K562 (cell line): ENCODE measurements around the gene MEPE. TPM values are rescaled to one million over a fixed set of nuclear protein-coding genes. Genes with fewer than 3 reads are reported as not detected.

Experiments
- ATAC-seq: fragments of 200-7000 bp; cut with Tn5 transposase; 3 replicates; pipeline ENCODE4 v1.9.1; 2020; ENCODE audit warnings: moderate library complexity
- BruUV-seq: library from RNA; stranded (reverse); fragments of 400-500 nt; replicated peaks from 2 replicates; lab custom pipeline; 2021; lab: Mats Ljungman, UMichigan
- CTCF ChIA-PET: fragments of 300-600 bp; formaldehyde crosslinking; extraction: SDS; loops from one replicate; lab custom pipeline; 2021; ENCODE audit warnings: low intra/inter-chr PET ratio; lab: Yijun Ruan, JAX
- POLR2A ChIA-PET: fragments of 300-600, 350-650 bp; sonication (Branson Sonifier 250); formaldehyde crosslinking; extraction: SDS; loops from one replicate; lab custom pipeline; 2021; ENCODE audit warnings: antibody characterized with exemption, inconsistent platforms; lab: Yijun Ruan, JAX
- DNase-seq, 4 experiments: peaks; one replicate each; pipeline versions ENCODE4 v3.0.0 to v3.0.0-alpha.2; 2011 to 2018; ENCODE audit warnings: low spot score in 3 of 4, mixed read lengths in 3 of 4; ENCODE audit errors: extremely low read depth in 1 of 4
- FAIRE-seq: peaks from 2 replicates; lab custom pipeline; 2011; peaks lifted over from hg19 to GRCh38; lab: Jason Lieb, UNC
- H2AFZ ChIP-seq: 2 replicates; pipeline ENCODE4 v1.6.0; 2011; ENCODE audit warnings: low read depth, low read length, control low read depth, inconsistent platforms
- H3K27ac ChIP-seq: fragments of 200-600 bp; 3 replicates; pipeline ENCODE4 v1.8.0; 2011; ENCODE audit warnings: low read depth, mild to moderate bottlenecking, control low read depth, inconsistent platforms, low read length, moderate library complexity, mixed read lengths; ENCODE audit errors: extremely low read depth
- H3K27me3 ChIP-seq, 2 experiments: fragments of 300-600 bp in 1 of 2; 2 replicates in 1 of 2; 3 replicates in 1 of 2; pipeline versions ENCODE4 v1.6.0 to v1.8.0; 2011; ENCODE audit warnings: inconsistent platforms in 2 of 2, low read length in 2 of 2, mild to moderate bottlenecking in 1 of 2, mixed read lengths in 1 of 2, moderate library complexity in 1 of 2; ENCODE audit not compliant: control insufficient read depth in 2 of 2, insufficient read depth in 2 of 2
- H3K36me3 ChIP-seq: fragments of 300-600 bp; 3 replicates; pipeline ENCODE4 v1.8.0; 2011; ENCODE audit warnings: mild to moderate bottlenecking, low read length, inconsistent platforms; ENCODE audit not compliant: control insufficient read depth, insufficient read depth
- H3K4me1 ChIP-seq, 2 experiments: fragments of 200-600 bp in 1 of 2; replicated peaks in 1 of 2; 2 replicates in 1 of 2; 3 replicates in 1 of 2; pipeline versions ENCODE4 v1.5.1 to v1.8.0; 2011; ENCODE audit warnings: inconsistent platforms in 2 of 2, low read length in 2 of 2, mild to moderate bottlenecking in 1 of 2, mixed read lengths in 1 of 2, moderate library complexity in 1 of 2; ENCODE audit not compliant: control insufficient read depth in 2 of 2, insufficient read depth in 2 of 2
- H3K4me2 ChIP-seq: 2 replicates; pipeline ENCODE4 v1.6.1; 2011; ENCODE audit warnings: low read length, control low read depth, inconsistent platforms, mixed read lengths; ENCODE audit not compliant: insufficient read depth
- H3K4me3 ChIP-seq: fragments of 200-600 bp; sonication (generic), shearing (Covaris generic); 2 replicates; pipeline ENCODE4 v1.5.1; 2016; ENCODE audit warnings: control low read depth, inconsistent platforms
- H3K79me2 ChIP-seq: fragments of 200-600 bp; 3 replicates; pipeline ENCODE4 v1.8.0; 2011; ENCODE audit warnings: low read length, inconsistent platforms; ENCODE audit not compliant: control insufficient read depth, insufficient read depth
- H3K9ac ChIP-seq, 2 experiments: 2 replicates each; pipeline versions ENCODE4 v1.6.0 to v1.6.1; 2011; ENCODE audit warnings: low read depth in 2 of 2, low read length in 2 of 2, control low read depth in 1 of 2, inconsistent platforms in 1 of 2, mild to moderate bottlenecking in 1 of 2, mixed read lengths in 1 of 2; ENCODE audit not compliant: insufficient read depth in 1 of 2
- H3K9me1 ChIP-seq: one replicate; pipeline ENCODE4 v1.6.0; 2011; ENCODE audit warnings: inconsistent platforms, mild to moderate bottlenecking, low read length, moderate library complexity; ENCODE audit not compliant: control insufficient read depth, insufficient read depth
- H3K9me3 ChIP-seq: replicated peaks from 2 replicates; pipeline ENCODE4 v1.5.1; 2011; ENCODE audit warnings: low read depth, low read length, inconsistent platforms; ENCODE audit not compliant: control insufficient read depth, insufficient read depth
- H4K20me1 ChIP-seq: replicated peaks from 2 replicates; pipeline ENCODE4 v1.6.1; 2011; ENCODE audit warnings: low read length, inconsistent platforms, mixed read lengths; ENCODE audit not compliant: control insufficient read depth, insufficient read depth
- CBFA2T2 ChIP-seq: fragments of 450-650 bp; conservative IDR thresholded peaks from 2 replicates; pipeline ENCODE4 v1.6.1; 2017; ENCODE audit warnings: mild to moderate bottlenecking
- CBX1 ChIP-seq: sonication (generic); IDR thresholded peaks from 2 replicates; pipeline ENCODE4 v1.6.1; 2016; ENCODE audit warnings: antibody characterized with exemption, low read depth, mild to moderate bottlenecking
- EP400 ChIP-seq: fragments of 450-650 bp; IDR thresholded peaks from 2 replicates; pipeline ENCODE4 v1.6.1; 2017; ENCODE audit warnings: antibody characterized with exemption, mild to moderate bottlenecking, moderate library complexity
- GTF2E2 ChIP-seq: fragments of 200-800 bp; sonication (Bioruptor generic); IDR thresholded peaks from 2 replicates; pipeline ENCODE4 v1.6.1; 2016; ENCODE audit warnings: missing genetic modification characterization, missing compliant biosample characterization
- KLF13 ChIP-seq: fragments of 450-650 bp; IDR thresholded peaks from 2 replicates; pipeline ENCODE4 v1.6.1; 2016; ENCODE audit warnings: missing genetic modification characterization, low read depth, mild to moderate bottlenecking, missing compliant biosample characterization, moderate library complexity, borderline replicate concordance
- MAFG ChIP-seq: fragments of 450-650 bp; conservative IDR thresholded peaks from 2 replicates; pipeline ENCODE4 v1.6.1; 2016; ENCODE audit warnings: missing genetic modification characterization, missing compliant biosample characterization
- MAFK ChIP-seq: IDR thresholded peaks from 2 replicates; pipeline ENCODE4 v1.6.1; 2011; ENCODE audit warnings: low read length, improper control_type of control experiment
- NCOA2 ChIP-seq, 2 experiments: fragments of 450-650 bp; IDR thresholded peaks; 2 replicates each; pipeline ENCODE4 v1.6.1; 2018; ENCODE audit warnings: mild to moderate bottlenecking in 2 of 2, moderate library complexity in 1 of 2; ENCODE audit not compliant: partially characterized antibody in 2 of 2
- SAFB2 ChIP-seq: fragments of 200-400 bp; formaldehyde crosslinking; IDR thresholded peaks from 2 replicates; pipeline ENCODE4 v1.6.1; 2018; ENCODE audit warnings: borderline replicate concordance, low read length, low read depth, moderate library complexity; ENCODE audit not compliant: severe bottlenecking
- SMARCA4 ChIP-seq: fragments of 450-650 bp; IDR thresholded peaks from 2 replicates; pipeline ENCODE4 v1.6.1; 2016
- TEAD1 ChIP-seq, 2 experiments: fragments of 450-650 bp in 1 of 2; sonication (generic) in 1 of 2; formaldehyde crosslinking; IDR thresholded peaks; 2 replicates each; pipeline versions ENCODE4 v1.4.0 to v1.8.0; 2020 to 2022; ENCODE audit warnings: mild to moderate bottlenecking in 2 of 2, missing genetic modification reagents in 1 of 2
- ZFP30 ChIP-seq: fragments of 250-450 bp; sonication (Bioruptor Pico); IDR thresholded peaks from 2 replicates; pipeline ENCODE4 v1.8.0; 2022; ENCODE audit warnings: moderate library complexity, mild to moderate bottlenecking, inconsistent platforms, borderline replicate concordance
- ZNF3 ChIP-seq: fragments of 250-450 bp; sonication (Bioruptor Pico); IDR thresholded peaks from 2 replicates; pipeline ENCODE4 v1.5.0; 2021; ENCODE audit warnings: mild to moderate bottlenecking, moderate library complexity
- ZNF589 ChIP-seq: fragments of 200-800 bp; sonication (Bioruptor generic); IDR thresholded peaks from 2 replicates; pipeline ENCODE4 v1.6.1; 2016; ENCODE audit warnings: low read depth, missing genetic modification characterization, missing compliant biosample characterization
- ZNF668 ChIP-seq: fragments of 250-450 bp; sonication (Bioruptor Pico); IDR thresholded peaks from 2 replicates; pipeline ENCODE4 v1.8.0; 2022; ENCODE audit warnings: mild to moderate bottlenecking, inconsistent platforms
- WGBS: fragments of 100-300 bp; shearing (Covaris generic); methylation state at CpG from one replicate; pipeline ENCODE4 v1.1.6; 2016; ENCODE audit warnings: low coverage, mixed read lengths; ENCODE audit not compliant: insufficient coverage; ENCODE audit errors: missing lambda C conversion rate; 5-methylcytosine and 5-hydroxymethylcytosine counted together
- in situ Hi-C: fragments of 300-500 bp; cut with MboI; formaldehyde crosslinking; loops from 4 replicates; pipeline ENCODE4 v1.15.0; 2018; ENCODE audit warnings: inconsistent platforms, mixed read lengths
- intact Hi-C: fragments of 100-400 bp; cut with micrococcal nuclease; formaldehyde crosslinking; loops from 2 replicates; pipeline ENCODE4 v1.14.2; 2022
- polyA plus RNA-seq, 8 experiments: library from polyadenylated mRNA; depleted of rRNA in 4 of 8; stranded (reverse) in 5 of 8; unstranded in 3 of 8; fragments of >200 nt; fragmentation: Nextera tagmentation in 2 of 8; fragmentation: Illumina TruSeq in 1 of 8; extraction: Ambion mirVana in 2 of 8; extraction: Trizol in 1 of 8; gene quantifications; 2 replicates each; pipeline versions ENCODE4 v1.2.1 to v1.2.3, GENCODE V29; 2011 to 2014; ENCODE audit warnings: inconsistent platforms in 1 of 8, missing spikeins in 1 of 8
- total RNA-seq, 7 experiments: library from RNA; depleted of rRNA in 6 of 7; stranded (reverse); fragments of >200 nt in 6 of 7; fragmentation: Illumina TruSeq in 2 of 7; extraction: Trizol in 2 of 7; gene quantifications; 2 replicates each; pipeline versions ENCODE4 v1.2.1 to v1.2.3, GENCODE V29; 2011 to 2021; ENCODE audit warnings: low replicate concordance in 1 of 7
- TF ChIP-seq, protein P1 (sequence below): sonication (generic); formaldehyde crosslinking; IDR thresholded peaks from 2 replicates; pipeline ENCODE4 v1.8.1; 2023; ENCODE audit warnings: mild to moderate bottlenecking, missing genetic modification reagents
- TF ChIP-seq, protein P2 (sequence below), 2 experiments: IDR thresholded peaks; 2 replicates each; pipeline ENCODE4 v1.6.1; 2011; ENCODE audit warnings: borderline replicate concordance in 1 of 2, control low read depth in 1 of 2, low read depth in 1 of 2, low read length in 1 of 2, mild to moderate bottlenecking in 1 of 2, mixed read lengths in 1 of 2, moderate library complexity in 1 of 2; ENCODE audit not compliant: insufficient read depth in 1 of 2, insufficient read length in 1 of 2, poor library complexity in 1 of 2, severe bottlenecking in 1 of 2; ENCODE audit errors: extremely low read depth in 1 of 2
- TF ChIP-seq, protein P3 (sequence below): fragments of 450-650 bp; formaldehyde crosslinking; IDR thresholded peaks from 2 replicates; pipeline ENCODE4 v1.4.0; 2020; ENCODE audit warnings: mild to moderate bottlenecking, moderate library complexity

MEPE gene
- total and polyA plus RNA-seq, 9 of the 15 experiments (the other 6 are each of a cell fraction or from before 2014, with no cell fraction given): not detected

DNA sequence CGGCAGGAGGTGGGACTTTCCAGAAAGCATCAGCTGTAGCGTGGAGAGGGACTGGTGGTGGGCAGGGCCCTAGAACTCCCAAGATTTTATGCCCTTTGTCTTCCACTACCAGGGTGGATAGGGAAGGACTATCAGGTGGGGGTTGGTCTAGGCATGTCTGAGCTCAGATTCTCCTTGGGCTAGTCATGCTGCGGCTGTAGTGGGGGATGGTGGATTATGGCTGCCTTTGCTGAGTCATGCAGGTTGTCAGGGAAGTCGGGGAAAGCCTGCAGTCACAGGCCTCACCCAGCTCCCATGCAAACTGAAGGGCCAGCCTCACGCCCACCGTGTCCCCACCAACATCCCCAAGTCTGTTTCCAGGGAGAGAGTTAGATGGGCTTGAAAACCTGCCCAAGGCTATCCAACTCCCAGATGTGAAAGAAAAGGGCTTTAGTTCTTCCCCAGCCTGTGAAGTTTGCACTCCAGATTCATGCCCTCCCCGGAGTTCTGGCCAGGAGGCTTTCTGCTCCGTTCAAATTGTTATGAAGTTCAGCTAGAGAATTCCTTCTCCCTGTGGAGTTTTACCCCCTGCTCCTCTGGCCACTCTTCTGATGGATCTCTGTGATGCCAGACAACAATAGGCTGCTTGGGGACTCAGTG lies 13.4 kb upstream of the MEPE start:
- CTCF ChIA-PET: no interaction called here
- Histone ChIP-seq H3K4me2 (peak overlapping the region; percentile 38; the same call in 1 of the 2 replicates), H3K27ac (peak overlapping the region; percentile 62; the same call in 2 of the 3 replicates), H4K20me1 (no peaks in the 10 kb centered on the region), H3K79me2 (no peaks in the 10 kb centered on the region), H3K9me1 (no peaks in the 10 kb centered on the region), H2AFZ (peak overlapping the region; percentile 95), H3K9me3 (no peaks in the 10 kb centered on the region), H3K36me3 (no peaks in the 10 kb centered on the region), H3K4me3 (no peak overlapping the region), H3K9ac (no peak overlapping the region; a peak in 1 of 4 replicates), H3K27me3 (no peaks in the 10 kb centered on the region), H3K4me1 (peaks cover 0 to 14% of the 10 kb centered on the region in 2 experiments; a peak in 4 of 5 replicates)
- FAIRE-seq: no peak
- in situ Hi-C loops: no loop called here
- peak; percentile 92 for ATAC-seq
- POLR2A ChIA-PET: interaction anchor here (0.6 kb wide), 2 partner anchors 23 to 190 kb away, joined by 3 read pairs; no protein-coding TSS in a partner anchor
- no TSS peak for BruUV-seq
- 13% methylated on average over 8 of the region's 8 CpGs for WGBS
- peak; percentile 10 to 54 (median 24) for DNase-seq
- intact Hi-C loops: no loop called here
- TF ChIP-seq ZNF589 (CRISPR knock-in tag) (no peak), KLF13 (tag) (no peak), CBFA2T2 (no peak), SMARCA4 (peak; percentile 35; the same call in 1 of the 2 replicates), GTF2E2 (tag) (no peak), TEAD1 (CRISPR knock-in tag; IDR thresholded peaks at IDR 0.05) (0 out of 4 replicates have a peak, but pooled peaks of 1 of the 2 experiments have one; percentile 24), ZNF3 (CRISPR knock-in tag) (no peak), SAFB2 (no peak), MAFG (tag) (peak; percentile 92), ZNF668 (CRISPR knock-in tag) (no peak), CBX1 (no peak), EP400 (no peak), ZFP30 (CRISPR knock-in tag) (no peak), NCOA2 (IDR thresholded peaks at IDR 0.05; ENCODE audit: partially characterized antibody in 2 of 2) (no peak), MAFK (peak; percentile 77)
- TF ChIP-seq, protein P1, sequence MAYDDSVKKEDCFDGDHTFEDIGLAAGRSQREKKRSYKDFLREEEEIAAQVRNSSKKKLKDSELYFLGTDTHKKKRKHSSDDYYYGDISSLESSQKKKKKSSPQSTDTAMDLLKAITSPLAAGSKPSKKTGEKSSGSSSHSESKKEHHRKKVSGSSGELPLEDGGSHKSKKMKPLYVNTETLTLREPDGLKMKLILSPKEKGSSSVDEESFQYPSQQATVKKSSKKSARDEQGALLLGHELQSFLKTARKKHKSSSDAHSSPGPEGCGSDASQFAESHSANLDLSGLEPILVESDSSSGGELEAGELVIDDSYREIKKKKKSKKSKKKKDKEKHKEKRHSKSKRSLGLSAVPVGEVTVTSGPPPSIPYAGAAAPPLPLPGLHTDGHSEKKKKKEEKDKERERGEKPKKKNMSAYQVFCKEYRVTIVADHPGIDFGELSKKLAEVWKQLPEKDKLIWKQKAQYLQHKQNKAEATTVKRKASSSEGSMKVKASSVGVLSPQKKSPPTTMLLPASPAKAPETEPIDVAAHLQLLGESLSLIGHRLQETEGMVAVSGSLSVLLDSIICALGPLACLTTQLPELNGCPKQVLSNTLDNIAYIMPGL (CRISPR knock-in tag): no peak
- TF ChIP-seq, protein P2, sequence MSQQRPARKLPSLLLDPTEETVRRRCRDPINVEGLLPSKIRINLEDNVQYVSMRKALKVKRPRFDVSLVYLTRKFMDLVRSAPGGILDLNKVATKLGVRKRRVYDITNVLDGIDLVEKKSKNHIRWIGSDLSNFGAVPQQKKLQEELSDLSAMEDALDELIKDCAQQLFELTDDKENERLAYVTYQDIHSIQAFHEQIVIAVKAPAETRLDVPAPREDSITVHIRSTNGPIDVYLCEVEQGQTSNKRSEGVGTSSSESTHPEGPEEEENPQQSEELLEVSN (IDR thresholded peaks at IDR 0.05; ENCODE audit: borderline replicate concordance in 1 of 2, extremely low read depth in 1 of 2, insufficient read depth in 1 of 2, insufficient read length in 1 of 2, low read depth in 1 of 2, low read length in 1 of 2, poor library complexity in 1 of 2, severe bottlenecking in 1 of 2): no peak
- TF ChIP-seq, protein P3, sequence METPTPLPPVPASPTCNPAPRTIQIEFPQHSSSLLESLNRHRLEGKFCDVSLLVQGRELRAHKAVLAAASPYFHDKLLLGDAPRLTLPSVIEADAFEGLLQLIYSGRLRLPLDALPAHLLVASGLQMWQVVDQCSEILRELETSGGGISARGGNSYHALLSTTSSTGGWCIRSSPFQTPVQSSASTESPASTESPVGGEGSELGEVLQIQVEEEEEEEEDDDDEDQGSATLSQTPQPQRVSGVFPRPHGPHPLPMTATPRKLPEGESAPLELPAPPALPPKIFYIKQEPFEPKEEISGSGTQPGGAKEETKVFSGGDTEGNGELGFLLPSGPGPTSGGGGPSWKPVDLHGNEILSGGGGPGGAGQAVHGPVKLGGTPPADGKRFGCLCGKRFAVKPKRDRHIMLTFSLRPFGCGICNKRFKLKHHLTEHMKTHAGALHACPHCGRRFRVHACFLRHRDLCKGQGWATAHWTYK: no peak
